K562 (cell line): ENCODE data around the gene IGDCC3. TPM values are rescaled to one million over a fixed set of nuclear protein-coding genes. Genes with fewer than 3 reads are reported as not detected.

ENCODE experiments used
- MEF2A ChIP-seq: IDR thresholded peaks from 2 replicates; pipeline ENCODE4 v1.6.1; 2011; ENCODE audit warnings: low read depth, mild to moderate bottlenecking, low read length, moderate library complexity; ENCODE audit not compliant: control insufficient read depth
- SLC30A9 ChIP-seq: fragments of 250-450 bp; sonication (Bioruptor Pico); IDR thresholded peaks from 2 replicates; pipeline ENCODE4 v1.8.0; 2022; ENCODE audit warnings: mild to moderate bottlenecking, moderate library complexity
- SMC3 ChIP-seq: conservative IDR thresholded peaks from 2 replicates; pipeline ENCODE4 v1.6.1; 2011; ENCODE audit warnings: low read depth, low read length, improper control_type of control experiment; ENCODE audit not compliant: insufficient read depth
- ZEB2 ChIP-seq: fragments of 450-650 bp; IDR thresholded peaks from 2 replicates; pipeline ENCODE4 v1.6.1; 2016
- polyA plus RNA-seq, 8 experiments: library from polyadenylated mRNA; depleted of rRNA in 4 of 8; stranded (reverse) in 5 of 8; unstranded in 3 of 8; fragments of >200 nt; fragmentation: Nextera tagmentation in 2 of 8; fragmentation: Illumina TruSeq in 1 of 8; extraction: Ambion mirVana in 2 of 8; extraction: Trizol in 1 of 8; gene quantifications; 2 replicates each; pipeline versions ENCODE4 v1.2.1 to v1.2.3, GENCODE V29; 2011 to 2014; ENCODE audit warnings: inconsistent platforms in 1 of 8, missing spikeins in 1 of 8
- total RNA-seq, 7 experiments: library from RNA; depleted of rRNA in 6 of 7; stranded (reverse); fragments of >200 nt in 6 of 7; fragmentation: Illumina TruSeq in 2 of 7; extraction: Trizol in 2 of 7; gene quantifications; 2 replicates each; pipeline versions ENCODE4 v1.2.1 to v1.2.3, GENCODE V29; 2011 to 2021; ENCODE audit warnings: low replicate concordance in 1 of 7
- TF ChIP-seq, protein P1 (sequence below): fragments of 200-800 bp; sonication (Bioruptor generic); IDR thresholded peaks from 2 replicates; pipeline ENCODE4 v1.6.1; 2016; ENCODE audit warnings: missing genetic modification characterization, missing compliant biosample characterization

IGDCC3 gene
- total and polyA plus RNA-seq, 9 of the 15 experiments (the other 6 are each of a cell fraction or from before 2014, with no cell fraction given) = not detected

GRCh38 chr15:65402961-65403360, 25.2 kb upstream of the IGDCC3 start (continued):
- TF ChIP-seq, protein P1, sequence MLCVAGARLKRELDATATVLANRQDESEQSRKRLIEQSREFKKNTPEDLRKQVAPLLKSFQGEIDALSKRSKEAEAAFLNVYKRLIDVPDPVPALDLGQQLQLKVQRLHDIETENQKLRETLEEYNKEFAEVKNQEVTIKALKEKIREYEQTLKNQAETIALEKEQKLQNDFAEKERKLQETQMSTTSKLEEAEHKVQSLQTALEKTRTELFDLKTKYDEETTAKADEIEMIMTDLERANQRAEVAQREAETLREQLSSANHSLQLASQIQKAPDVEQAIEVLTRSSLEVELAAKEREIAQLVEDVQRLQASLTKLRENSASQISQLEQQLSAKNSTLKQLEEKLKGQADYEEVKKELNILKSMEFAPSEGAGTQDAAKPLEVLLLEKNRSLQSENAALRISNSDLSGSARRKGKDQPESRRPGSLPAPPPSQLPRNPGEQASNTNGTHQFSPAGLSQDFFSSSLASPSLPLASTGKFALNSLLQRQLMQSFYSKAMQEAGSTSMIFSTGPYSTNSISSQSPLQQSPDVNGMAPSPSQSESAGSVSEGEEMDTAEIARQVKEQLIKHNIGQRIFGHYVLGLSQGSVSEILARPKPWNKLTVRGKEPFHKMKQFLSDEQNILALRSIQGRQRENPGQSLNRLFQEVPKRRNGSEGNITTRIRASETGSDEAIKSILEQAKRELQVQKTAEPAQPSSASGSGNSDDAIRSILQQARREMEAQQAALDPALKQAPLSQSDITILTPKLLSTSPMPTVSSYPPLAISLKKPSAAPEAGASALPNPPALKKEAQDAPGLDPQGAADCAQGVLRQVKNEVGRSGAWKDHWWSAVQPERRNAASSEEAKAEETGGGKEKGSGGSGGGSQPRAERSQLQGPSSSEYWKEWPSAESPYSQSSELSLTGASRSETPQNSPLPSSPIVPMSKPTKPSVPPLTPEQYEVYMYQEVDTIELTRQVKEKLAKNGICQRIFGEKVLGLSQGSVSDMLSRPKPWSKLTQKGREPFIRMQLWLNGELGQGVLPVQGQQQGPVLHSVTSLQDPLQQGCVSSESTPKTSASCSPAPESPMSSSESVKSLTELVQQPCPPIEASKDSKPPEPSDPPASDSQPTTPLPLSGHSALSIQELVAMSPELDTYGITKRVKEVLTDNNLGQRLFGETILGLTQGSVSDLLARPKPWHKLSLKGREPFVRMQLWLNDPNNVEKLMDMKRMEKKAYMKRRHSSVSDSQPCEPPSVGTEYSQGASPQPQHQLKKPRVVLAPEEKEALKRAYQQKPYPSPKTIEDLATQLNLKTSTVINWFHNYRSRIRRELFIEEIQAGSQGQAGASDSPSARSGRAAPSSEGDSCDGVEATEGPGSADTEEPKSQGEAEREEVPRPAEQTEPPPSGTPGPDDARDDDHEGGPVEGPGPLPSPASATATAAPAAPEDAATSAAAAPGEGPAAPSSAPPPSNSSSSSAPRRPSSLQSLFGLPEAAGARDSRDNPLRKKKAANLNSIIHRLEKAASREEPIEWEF = no peak
- TF ChIP-seq MEF2A = no peak
- TF ChIP-seq SLC30A9 (CRISPR knock-in tag) = no peak
- no peak for TF ChIP-seq ZEB2
- no peak for TF ChIP-seq SMC3
